Pericardium fibroblast (primary cell): ENCODE results near the gene PODNL1. TPM values are rescaled to one million over a fixed set of nuclear protein-coding genes. Genes with fewer than 3 reads are reported as not detected.

Experiments used
- total RNA-seq: library from RNA; depleted of rRNA; stranded (reverse); fragments of >200 nt; gene quantifications from 2 replicates; pipeline ENCODE4 v1.2.3, GENCODE V29; 2015

PODNL1 gene, protein sequence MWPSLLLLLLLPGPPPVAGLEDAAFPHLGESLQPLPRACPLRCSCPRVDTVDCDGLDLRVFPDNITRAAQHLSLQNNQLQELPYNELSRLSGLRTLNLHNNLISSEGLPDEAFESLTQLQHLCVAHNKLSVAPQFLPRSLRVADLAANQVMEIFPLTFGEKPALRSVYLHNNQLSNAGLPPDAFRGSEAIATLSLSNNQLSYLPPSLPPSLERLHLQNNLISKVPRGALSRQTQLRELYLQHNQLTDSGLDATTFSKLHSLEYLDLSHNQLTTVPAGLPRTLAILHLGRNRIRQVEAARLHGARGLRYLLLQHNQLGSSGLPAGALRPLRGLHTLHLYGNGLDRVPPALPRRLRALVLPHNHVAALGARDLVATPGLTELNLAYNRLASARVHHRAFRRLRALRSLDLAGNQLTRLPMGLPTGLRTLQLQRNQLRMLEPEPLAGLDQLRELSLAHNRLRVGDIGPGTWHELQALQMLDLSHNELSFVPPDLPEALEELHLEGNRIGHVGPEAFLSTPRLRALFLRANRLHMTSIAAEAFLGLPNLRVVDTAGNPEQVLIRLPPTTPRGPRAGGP
- 6.5 and 8.2 TPM in 2 replicates for total RNA-seq

DNA sequence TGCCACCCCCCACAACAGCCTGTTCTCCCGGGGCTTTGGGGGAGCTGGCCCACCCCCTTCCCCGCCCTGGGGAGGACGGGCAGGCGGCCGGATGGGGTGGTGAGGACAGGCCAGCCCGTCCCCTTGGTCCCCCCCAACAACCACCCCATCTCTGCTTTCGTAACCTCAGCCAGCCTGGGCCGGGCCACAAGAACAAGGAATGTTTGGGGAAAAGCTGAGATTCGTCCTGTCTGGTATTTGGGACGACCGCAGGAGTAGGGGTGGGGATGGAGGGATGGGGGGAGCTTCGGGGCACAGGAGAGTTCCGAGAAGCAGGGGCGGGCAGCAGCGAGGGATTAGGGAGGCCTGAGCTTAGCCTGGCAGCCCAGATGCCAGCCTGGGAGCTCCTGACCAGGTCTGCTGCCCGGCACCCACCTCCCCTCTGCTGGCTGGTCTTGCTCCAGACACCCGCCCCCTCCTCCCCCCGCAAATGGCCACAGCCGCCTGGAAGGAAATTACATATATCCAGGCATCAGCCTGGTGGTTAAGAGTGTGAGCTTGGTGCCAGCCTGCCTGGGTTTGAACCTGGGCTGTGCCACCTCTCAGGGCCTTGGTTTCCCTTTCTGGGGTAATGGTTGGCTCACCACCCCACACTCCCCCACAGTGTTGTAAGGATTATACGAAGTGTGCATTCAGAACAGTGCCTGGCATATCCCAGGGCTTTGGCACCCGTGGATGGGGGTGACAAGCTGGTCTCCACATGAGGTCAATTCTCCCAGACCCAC is at the start of gene PODNL1:
TSS of gene PODNL1 (minus strand) at position 117 of the 764 bp plus-strand sequence. CDS start 236 bp downstream, outside the sequence.

DNA sequence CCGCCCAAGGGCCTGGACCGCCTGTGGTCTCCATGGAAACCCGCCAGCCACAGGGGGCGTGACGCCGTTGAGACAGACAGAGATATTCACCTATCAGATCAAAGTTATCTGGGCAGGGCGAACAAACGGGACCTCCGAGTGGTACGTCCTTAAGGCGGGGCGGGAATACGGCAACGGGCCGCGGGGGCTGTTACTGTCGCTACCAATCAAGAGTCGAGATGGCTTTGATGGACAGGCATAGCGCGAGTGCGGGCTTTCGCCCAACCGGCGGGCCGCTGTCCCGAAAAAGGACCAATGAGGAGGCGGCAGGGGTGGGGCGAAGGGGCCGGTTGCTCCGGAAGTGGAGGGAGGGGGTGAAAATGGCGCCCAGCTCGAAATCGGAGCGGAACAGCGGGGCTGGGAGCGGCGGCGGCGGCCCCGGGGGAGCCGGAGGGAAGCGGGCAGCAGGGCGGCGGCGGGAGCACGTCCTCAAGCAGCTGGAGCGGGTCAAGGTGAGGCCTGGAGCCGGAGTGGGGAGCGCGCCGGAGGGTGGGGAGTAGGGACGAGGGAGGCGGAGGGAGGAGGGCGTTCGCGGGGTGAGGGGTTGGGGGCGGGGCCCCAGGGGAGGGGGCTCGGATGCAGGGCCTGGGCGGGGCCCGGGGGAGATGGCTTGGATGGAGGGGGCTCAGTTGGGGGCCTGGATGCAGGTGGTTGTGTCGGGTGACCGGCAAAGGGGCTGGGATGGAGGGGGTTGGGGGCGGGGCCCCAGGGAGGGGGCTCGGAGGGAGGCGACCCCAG is 14.1 kb upstream of the PODNL1 start, which contains the start of gene DCAF15:
TSS of gene DCAF15 (plus strand) at position 356 of the 777 bp plus-strand sequence. CDS start at position 360, 4 bp downstream.

DNA sequence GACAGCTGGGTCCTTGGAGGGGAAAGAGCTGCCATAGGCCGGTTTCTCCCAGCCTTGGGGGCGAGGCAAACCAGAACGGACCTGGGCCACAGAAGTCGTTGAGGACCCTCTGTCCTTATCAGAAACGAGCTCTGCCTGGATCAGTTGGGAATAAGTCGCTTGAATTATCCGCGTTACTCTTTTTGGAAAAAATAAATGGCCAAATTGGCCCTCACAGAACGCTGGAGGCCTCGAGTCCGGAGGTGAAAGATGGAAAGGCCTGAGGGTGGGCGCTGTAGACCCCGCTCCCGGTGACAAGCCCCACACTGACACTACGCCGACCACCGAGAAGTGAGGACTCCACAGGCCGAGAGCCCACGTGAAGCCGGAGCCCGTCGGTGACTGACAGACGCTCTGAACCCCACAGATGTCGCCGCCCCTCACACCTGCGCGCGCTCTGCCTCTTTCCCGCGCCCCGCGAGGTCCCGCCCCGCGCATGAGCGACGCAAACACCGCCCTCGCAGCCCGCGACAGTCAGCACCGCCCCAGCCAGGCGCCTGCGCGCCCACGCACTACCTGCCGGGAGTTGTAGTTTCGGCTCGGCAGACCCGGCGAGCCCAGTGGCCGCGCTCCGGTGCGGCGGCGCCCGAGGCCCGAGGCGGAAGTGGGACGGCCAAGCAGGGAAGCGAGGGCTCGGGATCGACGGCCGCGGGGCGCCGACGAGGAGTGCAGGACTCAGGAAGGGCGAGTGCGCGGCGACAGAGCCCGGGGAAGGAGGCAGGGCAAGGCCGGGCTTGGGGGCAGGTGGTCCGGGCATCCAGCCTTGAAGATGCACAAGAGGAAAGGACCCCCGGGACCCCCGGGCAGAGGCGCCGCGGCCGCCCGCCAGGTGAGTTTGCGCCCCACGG is 32.3 kb downstream of the PODNL1 start, which contains the start of the genes BRME1 and CC2D1A:
TSS of gene BRME1 (minus strand) at position 484 of the 887 bp plus-strand sequence. CDS start 1,225 bp downstream, outside the sequence.
TSS of gene CC2D1A (plus strand) at position 568 of the 887 bp plus-strand sequence. CDS start at position 809, 241 bp downstream.

Other genes with a start within 250 kb of the PODNL1 start
- gene MRI1, start 173.9 kb downstream of the PODNL1 start, total RNA-seq: 23.2 and 37.3 TPM in 2 replicates
- 154 and 162 TPM in 2 replicates for gene C19orf53, start 164.0 kb downstream of the PODNL1 start, total RNA-seq
- 1.8 and 6.0 TPM in 2 replicates for gene ZSWIM4, start 143.0 kb downstream of the PODNL1 start, total RNA-seq
- gene NANOS3, start 61.3 kb downstream of the PODNL1 start, total RNA-seq: not detected in 2 replicates
- gene BRME1, start 32.3 kb downstream of the PODNL1 start, total RNA-seq: 0.09 TPM in 1 of 2 replicates, not detected in the other
- 14.9 and 21.4 TPM in 2 replicates for gene CC2D1A, start 32.2 kb downstream of the PODNL1 start, total RNA-seq
- 15.1 and 20.4 TPM in 2 replicates for gene DCAF15, start 14.1 kb upstream of the PODNL1 start, total RNA-seq
- 2.4 and 4.3 TPM in 2 replicates for gene RFX1, start 67.9 kb upstream of the PODNL1 start, total RNA-seq
- gene RLN3, start 89.7 kb upstream of the PODNL1 start, total RNA-seq: not detected in 2 replicates
- 0.47 and 0.60 TPM in 2 replicates for gene IL27RA, start 93.3 kb upstream of the PODNL1 start, total RNA-seq
- not detected in 2 replicates for gene PALM3, start 123.7 kb upstream of the PODNL1 start, total RNA-seq
- gene MISP3, start 134.4 kb upstream of the PODNL1 start, total RNA-seq: 0.35 and 1.2 TPM in 2 replicates
- gene C19orf67, start 147.4 kb upstream of the PODNL1 start, total RNA-seq: not detected in 2 replicates
- 28.6 and 29.1 TPM in 2 replicates for gene SAMD1, start 152.3 kb upstream of the PODNL1 start, total RNA-seq
- 53.4 and 58.8 TPM in 2 replicates for gene PRKACA, start 179.3 kb upstream of the PODNL1 start, total RNA-seq
- gene ASF1B, start 198.2 kb upstream of the PODNL1 start, total RNA-seq: 0.35 and 5.8 TPM in 2 replicates